HG03460 (cell line): ENCODE data around the gene TFEB.
"Not testable (repeated sequence)": the region's sequence is repeated elsewhere in the genome, so short reads cannot be mapped to it uniquely, and the experiment has no call there.

ENCODE experiments used
- ATAC-seq: cut with Tn5 transposase; IDR thresholded peaks from one replicate; pipeline ENCODE4 v1.9.1; 2021; ENCODE audit not compliant: unreplicated experiment

The TFEB gene

GRCh38 chr6:41766043-41766664, 30.7 kb upstream of the TFEB start:
- ATAC-seq, result not testable (repeated sequence)

GRCh38 chr6:41763470-41763869, 28.1 kb upstream of the TFEB start:
- ATAC-seq, result no peak

- no peak for ATAC-seq
These were observed 24.6 kb upstream of the TFEB start for GRCh38 chr6:41759905-41760579.

- no peak for ATAC-seq
These were observed 23.9 kb upstream of the TFEB start for GRCh38 chr6:41759106-41759904.

- no peak for ATAC-seq
These were observed 23.2 kb upstream of the TFEB start for GRCh38 chr6:41758641-41759035.

- no peak for ATAC-seq
These were observed 22.7 kb upstream of the TFEB start for GRCh38 chr6:41757931-41758640.

- no peak for ATAC-seq
These were observed 21.9 kb upstream of the TFEB start for GRCh38 chr6:41757271-41757670.

GRCh38 chr6:41756354-41756753, 20.9 kb upstream of the TFEB start:
- no peak for ATAC-seq

GRCh38 chr6:41755895-41756294, 20.5 kb upstream of the TFEB start:
- ATAC-seq, result no peak

- no peak for ATAC-seq
These were observed 15.0 kb upstream of the TFEB start for GRCh38 chr6:41750374-41750773.

- no peak for ATAC-seq
These were observed 13.1 kb upstream of the TFEB start for GRCh38 chr6:41748542-41748941.

- ATAC-seq, result no peak
These were observed 12.7 kb upstream of the TFEB start for GRCh38 chr6:41748102-41748477.

GRCh38 chr6:41747256-41748101, 12.1 kb upstream of the TFEB start, which contains the start of gene PGC:
TSS of gene PGC (minus strand) at chr6:41747397. CDS start at chr6:41747334, 63 bp downstream.
- ATAC-seq, result no peak

GRCh38 chr6:41746107-41746506, 10.7 kb upstream of the TFEB start:
- ATAC-seq, result no peak

- no peak for ATAC-seq
These were observed 8.9 kb upstream of the TFEB start for GRCh38 chr6:41744236-41744787.

- no peak for ATAC-seq
These were observed 8.2 kb upstream of the TFEB start for GRCh38 chr6:41743406-41744235.

GRCh38 chr6:41741625-41742490, 6.5 kb upstream of the TFEB start:
- no peak for ATAC-seq
